C4-2B (cell line): ENCODE results near the gene SPG11.

Source experiments
- ZFX ChIP-seq: fragments of 450-650 bp; IDR thresholded peaks from 2 replicates; pipeline ENCODE4 v1.6.1; 2017
- TF ChIP-seq, protein P1 (sequence below): fragments of 450-650 bp; conservative IDR thresholded peaks from 2 replicates; pipeline ENCODE4 v1.5.1; 2017; ENCODE audit warnings: mild to moderate bottlenecking

DNA sequence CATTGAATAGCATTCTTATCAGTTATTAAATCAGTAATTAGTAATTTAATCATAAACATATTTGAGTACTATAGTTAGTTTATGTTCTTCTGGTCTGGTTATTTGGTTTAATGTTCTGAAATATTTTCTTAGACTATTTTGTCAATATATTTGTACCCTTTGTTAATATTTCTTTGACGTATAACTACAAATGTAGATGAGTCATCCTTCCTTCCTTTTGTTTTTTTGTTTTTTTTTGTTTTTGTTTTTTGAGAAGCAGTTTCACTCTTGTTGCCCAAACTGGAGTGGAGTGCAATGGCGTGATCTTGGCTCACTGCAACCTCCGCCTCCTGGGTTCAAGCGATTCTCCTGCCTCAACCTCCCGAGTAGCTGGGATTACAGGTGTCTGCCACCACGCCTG is 143.9 kb downstream of the SPG11 start:
- TF ChIP-seq, protein P1, sequence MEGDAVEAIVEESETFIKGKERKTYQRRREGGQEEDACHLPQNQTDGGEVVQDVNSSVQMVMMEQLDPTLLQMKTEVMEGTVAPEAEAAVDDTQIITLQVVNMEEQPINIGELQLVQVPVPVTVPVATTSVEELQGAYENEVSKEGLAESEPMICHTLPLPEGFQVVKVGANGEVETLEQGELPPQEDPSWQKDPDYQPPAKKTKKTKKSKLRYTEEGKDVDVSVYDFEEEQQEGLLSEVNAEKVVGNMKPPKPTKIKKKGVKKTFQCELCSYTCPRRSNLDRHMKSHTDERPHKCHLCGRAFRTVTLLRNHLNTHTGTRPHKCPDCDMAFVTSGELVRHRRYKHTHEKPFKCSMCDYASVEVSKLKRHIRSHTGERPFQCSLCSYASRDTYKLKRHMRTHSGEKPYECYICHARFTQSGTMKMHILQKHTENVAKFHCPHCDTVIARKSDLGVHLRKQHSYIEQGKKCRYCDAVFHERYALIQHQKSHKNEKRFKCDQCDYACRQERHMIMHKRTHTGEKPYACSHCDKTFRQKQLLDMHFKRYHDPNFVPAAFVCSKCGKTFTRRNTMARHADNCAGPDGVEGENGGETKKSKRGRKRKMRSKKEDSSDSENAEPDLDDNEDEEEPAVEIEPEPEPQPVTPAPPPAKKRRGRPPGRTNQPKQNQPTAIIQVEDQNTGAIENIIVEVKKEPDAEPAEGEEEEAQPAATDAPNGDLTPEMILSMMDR = no peak
- TF ChIP-seq ZFX = no peak
